PC-3 (cell line): Measurements from ENCODE around the gene TAS2R42. TPM values are rescaled to one million over a fixed set of nuclear protein-coding genes. Genes with fewer than 3 reads are reported as not detected.

Experiments used
- ATAC-seq: fragments of 200-7000 bp; cut with Tn5 transposase; 2 replicates; pipeline ENCODE4 v1.9.1; 2020; ENCODE audit warnings: mild to moderate bottlenecking, moderate library complexity
- BruUV-seq: library from RNA; stranded (reverse); fragments of 400-500 nt; replicated peaks from 2 replicates; lab custom pipeline; 2021; lab: Mats Ljungman, UMichigan
- CTCF ChIA-PET: fragments of 300-600 bp; sonication (Branson Sonifier 250); formaldehyde crosslinking; loops from one replicate; lab custom pipeline; 2022; ENCODE audit warnings: antibody characterized with exemption; lab: Charles Lee
- POLR2A ChIA-PET: fragments of 300-600 bp; sonication (Branson Sonifier 250); formaldehyde crosslinking; loops from one replicate; lab custom pipeline; 2022; ENCODE audit warnings: antibody characterized with exemption; ENCODE audit not compliant: unreplicated experiment; lab: Charles Lee
- DNase-seq: peaks from one replicate; pipeline ENCODE4 v3.0.0-alpha.2; 2015
- H2AFZ ChIP-seq: fragments of 300-600 bp; sonication (generic); 2 replicates; pipeline ENCODE4 v1.6.0; 2016; ENCODE audit warnings: antibody characterized with exemption, low read length
- H3F3A ChIP-seq: fragments of 300-600 bp; sonication (generic); one replicate; pipeline ENCODE4 v1.6.0; 2017; ENCODE audit warnings: antibody characterized with exemption, low read length, control low read depth, mild to moderate bottlenecking; ENCODE audit not compliant: unreplicated experiment
- H3K27ac ChIP-seq: fragments of 300-600 bp; sonication (generic); 2 replicates; pipeline ENCODE4 v1.5.1; 2016; ENCODE audit warnings: mild to moderate bottlenecking, low read length
- H3K27me3 ChIP-seq: fragments of 300-600 bp; sonication (generic); 2 replicates; pipeline ENCODE4 v1.6.1; 2016; ENCODE audit warnings: low read length, mixed read lengths
- H3K36me3 ChIP-seq: fragments of 300-600 bp; sonication (generic); 2 replicates; pipeline ENCODE4 v1.6.1; 2016; ENCODE audit warnings: low read depth, mixed run types, low read length, mixed read lengths
- H3K4me1 ChIP-seq: fragments of 300-600 bp; sonication (generic); 2 replicates; pipeline ENCODE4 v1.5.1; 2016; ENCODE audit warnings: low read length; ENCODE audit not compliant: insufficient read depth
- H3K4me2 ChIP-seq: fragments of 300-600 bp; sonication (generic); 2 replicates; pipeline ENCODE4 v1.6.0; 2016; ENCODE audit warnings: low read length
- H3K4me3 ChIP-seq: fragments of 300-600 bp; sonication (generic); 2 replicates; pipeline ENCODE4 v1.5.1; 2016; ENCODE audit warnings: mild to moderate bottlenecking, low read length, mixed read lengths
- H3K79me2 ChIP-seq: fragments of 300-600 bp; sonication (generic); 2 replicates; pipeline ENCODE4 v1.6.1; 2017; ENCODE audit warnings: low read length, mixed read lengths
- H3K9ac ChIP-seq: fragments of 300-600 bp; sonication (generic); 2 replicates; pipeline ENCODE4 v1.6.0; 2016; ENCODE audit warnings: mild to moderate bottlenecking, low read length
- H3K9me2 ChIP-seq: fragments of 300-600 bp; sonication (generic); replicated peaks from 2 replicates; pipeline ENCODE4 v1.6.1; 2016; ENCODE audit warnings: mixed run types, low read length, mixed read lengths
- H3K9me3 ChIP-seq: fragments of 300-600 bp; sonication (generic); 2 replicates; pipeline ENCODE4 v1.6.1; 2016; ENCODE audit warnings: low read length, mixed read lengths
- H4K20me1 ChIP-seq: fragments of 300-600 bp; sonication (generic); 2 replicates; pipeline ENCODE4 v1.6.1; 2016; ENCODE audit warnings: low read length, mixed read lengths
- EZH2 ChIP-seq: fragments of 300-600 bp; sonication (generic); IDR thresholded peaks from one replicate; pipeline ENCODE4 v1.6.1; 2017; ENCODE audit warnings: antibody characterized with exemption, mild to moderate bottlenecking, low read length; ENCODE audit not compliant: unreplicated experiment
- EZH2phosphoT487 ChIP-seq: fragments of 300-600 bp; sonication (generic); IDR thresholded peaks from 2 replicates; pipeline ENCODE4 v1.6.1; 2018; ENCODE audit warnings: mild to moderate bottlenecking, antibody characterized with exemption, low read length, borderline replicate concordance
- intact Hi-C: fragments of 100-400 bp; cut with micrococcal nuclease; formaldehyde crosslinking; loops from 2 replicates; pipeline ENCODE4 v1.9.0; 2023
- total RNA-seq: library from RNA; depleted of rRNA; stranded (reverse); fragments of >200 nt; gene quantifications from 2 replicates; pipeline ENCODE4 v1.2.3, GENCODE V29; 2014
- TF ChIP-seq, protein P1 (sequence below): fragments of 300-600 bp; sonication (generic); conservative IDR thresholded peaks from 2 replicates; pipeline ENCODE4 v1.5.1; 2017; ENCODE audit warnings: antibody characterized with exemption, low read depth, mild to moderate bottlenecking, low read length

The TAS2R42 gene
- total RNA-seq, 1 experiment from 2014 or later, result not detected

DNA sequence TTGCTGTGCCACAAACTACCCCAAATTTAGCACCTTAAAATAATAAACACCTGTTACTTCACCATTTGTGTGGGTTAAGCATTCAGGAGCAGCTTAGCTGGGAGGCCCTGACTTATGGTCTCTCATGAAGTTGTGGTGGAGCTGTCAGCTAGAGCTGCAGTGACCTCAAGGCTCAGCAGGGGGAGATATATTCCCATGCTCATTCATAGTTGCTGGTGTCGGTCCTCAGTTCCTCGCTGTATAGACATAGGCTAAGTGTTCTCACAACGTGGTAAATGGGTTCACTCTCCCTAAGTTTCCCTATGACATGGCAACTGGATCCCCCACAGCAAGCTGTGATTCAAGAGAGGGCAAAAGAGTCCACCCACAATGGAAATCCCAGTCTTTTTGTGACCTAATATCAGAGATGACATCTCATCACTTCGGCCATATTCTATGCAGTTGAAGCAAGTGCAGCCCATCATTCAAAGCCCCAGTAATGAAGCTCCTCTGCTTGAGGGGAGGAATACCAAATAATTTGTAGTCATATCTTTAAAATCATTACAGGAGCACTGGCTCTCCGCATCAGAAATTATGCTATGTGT, 41.7 kb upstream of the TAS2R42 start:
- BruUV-seq, result no TSS peak
- H2AFZ ChIP-seq, result no peak overlapping the region

DNA sequence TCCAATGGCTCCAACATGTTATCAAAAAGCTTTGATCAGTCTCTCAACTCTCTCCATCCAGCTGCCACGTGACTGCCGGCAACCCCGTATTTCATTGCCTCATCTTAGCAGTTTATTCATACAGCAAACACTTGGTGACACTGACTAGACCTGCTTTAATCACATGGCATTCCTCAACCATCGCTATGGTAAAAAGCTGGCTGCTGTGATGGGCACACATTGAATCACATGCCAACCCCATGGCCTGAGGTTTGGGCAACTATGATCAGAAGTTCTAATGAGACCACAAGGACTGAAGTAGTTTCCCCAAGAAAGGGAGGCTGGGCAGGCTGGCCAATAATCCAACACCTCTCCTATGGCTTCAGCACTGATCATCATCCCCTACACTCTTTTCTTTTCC, 40.6 kb upstream of the TAS2R42 start:
- no peak for ATAC-seq
- no TSS peak for BruUV-seq
- Histone ChIP-seq H3K4me2 (no peak overlapping the region), H3K27me3 (no peaks in the 10 kb centered on the region), H3K4me3 (no peak overlapping the region), H3K36me3 (no peaks in the 10 kb centered on the region), H4K20me1 (no peaks in the 10 kb centered on the region), H3K79me2 (no peaks in the 10 kb centered on the region), H2AFZ (no peak overlapping the region), H3K27ac (no peak overlapping the region), H3F3A (no peaks in the 10 kb centered on the region), H3K4me1 (no peaks in the 10 kb centered on the region), H3K9me3 (no peaks in the 10 kb centered on the region), H3K9me2 (no peaks in the 10 kb centered on the region), H3K9ac (no peak overlapping the region)
- POLR2A ChIA-PET, result no interaction called here
- CTCF ChIA-PET, result no interaction called here
- intact Hi-C loops, result no loop called here
- TF ChIP-seq, protein P1, sequence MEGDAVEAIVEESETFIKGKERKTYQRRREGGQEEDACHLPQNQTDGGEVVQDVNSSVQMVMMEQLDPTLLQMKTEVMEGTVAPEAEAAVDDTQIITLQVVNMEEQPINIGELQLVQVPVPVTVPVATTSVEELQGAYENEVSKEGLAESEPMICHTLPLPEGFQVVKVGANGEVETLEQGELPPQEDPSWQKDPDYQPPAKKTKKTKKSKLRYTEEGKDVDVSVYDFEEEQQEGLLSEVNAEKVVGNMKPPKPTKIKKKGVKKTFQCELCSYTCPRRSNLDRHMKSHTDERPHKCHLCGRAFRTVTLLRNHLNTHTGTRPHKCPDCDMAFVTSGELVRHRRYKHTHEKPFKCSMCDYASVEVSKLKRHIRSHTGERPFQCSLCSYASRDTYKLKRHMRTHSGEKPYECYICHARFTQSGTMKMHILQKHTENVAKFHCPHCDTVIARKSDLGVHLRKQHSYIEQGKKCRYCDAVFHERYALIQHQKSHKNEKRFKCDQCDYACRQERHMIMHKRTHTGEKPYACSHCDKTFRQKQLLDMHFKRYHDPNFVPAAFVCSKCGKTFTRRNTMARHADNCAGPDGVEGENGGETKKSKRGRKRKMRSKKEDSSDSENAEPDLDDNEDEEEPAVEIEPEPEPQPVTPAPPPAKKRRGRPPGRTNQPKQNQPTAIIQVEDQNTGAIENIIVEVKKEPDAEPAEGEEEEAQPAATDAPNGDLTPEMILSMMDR, result no peak
- TF ChIP-seq EZH2 (no peak), EZH2phosphoT487 (no peak)
- DNase-seq, result no peak

More for the DNA sequence above, 41.7 kb upstream of the TAS2R42 start:
- Histone ChIP-seq H3K4me1 (no peaks in the 10 kb centered on the region), H3F3A (no peaks in the 10 kb centered on the region), H3K9me2 (no peaks in the 10 kb centered on the region), H3K27me3 (no peaks in the 10 kb centered on the region), H3K4me2 (no peak overlapping the region), H3K4me3 (no peak overlapping the region), H3K9me3 (no peaks in the 10 kb centered on the region), H4K20me1 (no peaks in the 10 kb centered on the region), H3K79me2 (no peaks in the 10 kb centered on the region), H3K27ac (no peak overlapping the region), H3K9ac (no peak overlapping the region), H3K36me3 (no peaks in the 10 kb centered on the region)
- peak; percentile 87 for ATAC-seq
- peak; percentile 68 for DNase-seq
- POLR2A ChIA-PET, result interaction anchor here (0.7 kb wide), 1 partner anchor 69 kb away, joined by 5 read pairs; no protein-coding TSS in a partner anchor
- intact Hi-C loops, result loop anchor here (1.0 to 2.0 kb wide), 2 partner anchors 258 to 458 kb away; no protein-coding TSS in a partner anchor
- CTCF ChIA-PET, result interaction anchor here (1.0 kb wide), 1 partner anchor 79 kb away, joined by 3 read pairs; no protein-coding TSS in a partner anchor
- TF ChIP-seq, protein P1, result peak; percentile 78
- TF ChIP-seq EZH2, result no peak
- no peak for TF ChIP-seq EZH2phosphoT487

DNA sequence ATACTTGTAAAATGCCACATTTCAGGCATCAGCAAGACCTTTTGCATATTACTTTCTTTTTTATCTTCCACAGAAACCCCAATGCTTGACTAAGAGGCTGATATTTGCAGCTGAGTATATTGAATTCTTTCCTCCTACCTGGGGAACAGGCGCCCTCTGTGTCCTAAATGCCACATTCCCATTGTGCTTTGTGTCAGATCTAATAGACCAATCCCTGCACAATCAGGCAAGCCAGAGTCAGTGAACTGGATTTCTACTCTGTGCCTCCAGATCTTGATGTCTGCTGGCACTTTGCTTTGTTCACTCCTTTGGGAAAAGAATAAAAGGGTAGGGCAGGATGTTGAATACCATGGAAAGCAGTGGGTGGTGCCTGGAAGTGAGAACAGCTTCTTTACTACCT, 22.4 kb upstream of the TAS2R42 start:
- TF ChIP-seq, protein P1, result 0 out of 2 replicates have a peak, but pooled peaks have one; percentile 17
- TF ChIP-seq EZH2phosphoT487 (no peak), EZH2 (no peak)
- no peak overlapping the region for H3K4me2 ChIP-seq
- no peaks in the 10 kb centered on the region for H3K4me1 ChIP-seq
- CTCF ChIA-PET, result no interaction called here
- H3K9me2 ChIP-seq, result no peaks in the 10 kb centered on the region
- H4K20me1 ChIP-seq, result no peaks in the 10 kb centered on the region
- no peak overlapping the region for H3K9ac ChIP-seq
- no peak overlapping the region for H2AFZ ChIP-seq
- POLR2A ChIA-PET, result no interaction called here
- no peaks in the 10 kb centered on the region for H3K36me3 ChIP-seq
- no TSS peak for BruUV-seq
- H3K27ac ChIP-seq, result no peak overlapping the region
- no peak for ATAC-seq
- no peaks in the 10 kb centered on the region for H3K27me3 ChIP-seq
- no peaks in the 10 kb centered on the region for H3F3A ChIP-seq
- intact Hi-C loops, result no loop called here
- no peak for DNase-seq
- no peaks in the 10 kb centered on the region for H3K9me3 ChIP-seq
- no peaks in the 10 kb centered on the region for H3K79me2 ChIP-seq
- H3K4me3 ChIP-seq, result no peak overlapping the region
